ENCODE results near the gene DLL3.

Gene DLL3

GRCh38 chr19:39497996-39498797, 550 bp upstream of the DLL3 start (continued):
- TF ChIP-seq ZNF214 (tag by site-specific recombination; IDR thresholded peaks at IDR 0.05; ENCODE audit: borderline replicate concordance) (no peak), ZNF239 (tag by site-specific recombination; IDR thresholded peaks at IDR 0.05) (0 out of 2 replicates have a peak, but pooled peaks have one; percentile 17), SCRT1 (tag by site-specific recombination; IDR thresholded peaks at IDR 0.05; ENCODE audit: borderline replicate concordance) (no peak), ZBTB21 (tag by site-specific recombination; IDR thresholded peaks at IDR 0.05) (peak; percentile 80), KLF7 (tag by site-specific recombination; IDR thresholded peaks at IDR 0.05; ENCODE audit: borderline replicate concordance) (peak; percentile 76; the same call in 1 of the 2 replicates), ZNF23 (tag by site-specific recombination; IDR thresholded peaks at IDR 0.05; ENCODE audit: borderline replicate concordance) (no peak), ZEB2 (tag by site-specific recombination; IDR thresholded peaks at IDR 0.05) (peak; percentile 65), ZNF488 (tag by site-specific recombination; IDR thresholded peaks at IDR 0.05) (no peak), ZNF571 (tag by site-specific recombination; IDR thresholded peaks at IDR 0.05) (no peak), ZNF629 (tag by site-specific recombination; IDR thresholded peaks at IDR 0.05) (peak; percentile 73), ZNF654 (tag by site-specific recombination; IDR thresholded peaks at IDR 0.05; ENCODE audit: low read depth) (peak; percentile 65), ZNF624 (tag by site-specific recombination; IDR thresholded peaks at IDR 0.05) (no peak), ZNF248 (tag by site-specific recombination; IDR thresholded peaks at IDR 0.05) (no peak), ZNF585B (tag by site-specific recombination; IDR thresholded peaks at IDR 0.05) (no peak), ZBTB7A (tag by site-specific recombination; IDR thresholded peaks at IDR 0.05; ENCODE audit: low read depth) (peak; percentile 48; the same call in 1 of the 2 replicates), ZNF211 (tag by site-specific recombination; IDR thresholded peaks at IDR 0.05; ENCODE audit: low read depth) (no peak), ZNF18 (tag by site-specific recombination; IDR thresholded peaks at IDR 0.05) (peak; percentile 90), ZNF704 (tag by site-specific recombination; IDR thresholded peaks at IDR 0.05) (no peak)
- TF ChIP-seq, protein P1, sequence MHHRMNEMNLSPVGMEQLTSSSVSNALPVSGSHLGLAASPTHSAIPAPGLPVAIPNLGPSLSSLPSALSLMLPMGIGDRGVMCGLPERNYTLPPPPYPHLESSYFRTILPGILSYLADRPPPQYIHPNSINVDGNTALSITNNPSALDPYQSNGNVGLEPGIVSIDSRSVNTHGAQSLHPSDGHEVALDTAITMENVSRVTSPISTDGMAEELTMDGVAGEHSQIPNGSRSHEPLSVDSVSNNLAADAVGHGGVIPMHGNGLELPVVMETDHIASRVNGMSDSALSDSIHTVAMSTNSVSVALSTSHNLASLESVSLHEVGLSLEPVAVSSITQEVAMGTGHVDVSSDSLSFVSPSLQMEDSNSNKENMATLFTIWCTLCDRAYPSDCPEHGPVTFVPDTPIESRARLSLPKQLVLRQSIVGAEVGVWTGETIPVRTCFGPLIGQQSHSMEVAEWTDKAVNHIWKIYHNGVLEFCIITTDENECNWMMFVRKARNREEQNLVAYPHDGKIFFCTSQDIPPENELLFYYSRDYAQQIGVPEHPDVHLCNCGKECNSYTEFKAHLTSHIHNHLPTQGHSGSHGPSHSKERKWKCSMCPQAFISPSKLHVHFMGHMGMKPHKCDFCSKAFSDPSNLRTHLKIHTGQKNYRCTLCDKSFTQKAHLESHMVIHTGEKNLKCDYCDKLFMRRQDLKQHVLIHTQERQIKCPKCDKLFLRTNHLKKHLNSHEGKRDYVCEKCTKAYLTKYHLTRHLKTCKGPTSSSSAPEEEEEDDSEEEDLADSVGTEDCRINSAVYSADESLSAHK (tag by site-specific recombination; IDR thresholded peaks at IDR 0.05) = no peak; the same call in 1 of the 2 replicates
- TF ChIP-seq, protein P2, sequence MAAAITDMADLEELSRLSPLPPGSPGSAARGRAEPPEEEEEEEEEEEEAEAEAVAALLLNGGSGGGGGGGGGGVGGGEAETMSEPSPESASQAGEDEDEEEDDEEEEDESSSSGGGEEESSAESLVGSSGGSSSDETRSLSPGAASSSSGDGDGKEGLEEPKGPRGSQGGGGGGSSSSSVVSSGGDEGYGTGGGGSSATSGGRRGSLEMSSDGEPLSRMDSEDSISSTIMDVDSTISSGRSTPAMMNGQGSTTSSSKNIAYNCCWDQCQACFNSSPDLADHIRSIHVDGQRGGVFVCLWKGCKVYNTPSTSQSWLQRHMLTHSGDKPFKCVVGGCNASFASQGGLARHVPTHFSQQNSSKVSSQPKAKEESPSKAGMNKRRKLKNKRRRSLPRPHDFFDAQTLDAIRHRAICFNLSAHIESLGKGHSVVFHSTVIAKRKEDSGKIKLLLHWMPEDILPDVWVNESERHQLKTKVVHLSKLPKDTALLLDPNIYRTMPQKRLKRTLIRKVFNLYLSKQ (tag by site-specific recombination; IDR thresholded peaks at IDR 0.05; ENCODE audit: borderline replicate concordance) = no peak
- TF ChIP-seq, protein P3, sequence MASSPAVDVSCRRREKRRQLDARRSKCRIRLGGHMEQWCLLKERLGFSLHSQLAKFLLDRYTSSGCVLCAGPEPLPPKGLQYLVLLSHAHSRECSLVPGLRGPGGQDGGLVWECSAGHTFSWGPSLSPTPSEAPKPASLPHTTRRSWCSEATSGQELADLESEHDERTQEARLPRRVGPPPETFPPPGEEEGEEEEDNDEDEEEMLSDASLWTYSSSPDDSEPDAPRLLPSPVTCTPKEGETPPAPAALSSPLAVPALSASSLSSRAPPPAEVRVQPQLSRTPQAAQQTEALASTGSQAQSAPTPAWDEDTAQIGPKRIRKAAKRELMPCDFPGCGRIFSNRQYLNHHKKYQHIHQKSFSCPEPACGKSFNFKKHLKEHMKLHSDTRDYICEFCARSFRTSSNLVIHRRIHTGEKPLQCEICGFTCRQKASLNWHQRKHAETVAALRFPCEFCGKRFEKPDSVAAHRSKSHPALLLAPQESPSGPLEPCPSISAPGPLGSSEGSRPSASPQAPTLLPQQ (tag by site-specific recombination; IDR thresholded peaks at IDR 0.05) = peak; percentile 81
- TF ChIP-seq, protein P4, sequence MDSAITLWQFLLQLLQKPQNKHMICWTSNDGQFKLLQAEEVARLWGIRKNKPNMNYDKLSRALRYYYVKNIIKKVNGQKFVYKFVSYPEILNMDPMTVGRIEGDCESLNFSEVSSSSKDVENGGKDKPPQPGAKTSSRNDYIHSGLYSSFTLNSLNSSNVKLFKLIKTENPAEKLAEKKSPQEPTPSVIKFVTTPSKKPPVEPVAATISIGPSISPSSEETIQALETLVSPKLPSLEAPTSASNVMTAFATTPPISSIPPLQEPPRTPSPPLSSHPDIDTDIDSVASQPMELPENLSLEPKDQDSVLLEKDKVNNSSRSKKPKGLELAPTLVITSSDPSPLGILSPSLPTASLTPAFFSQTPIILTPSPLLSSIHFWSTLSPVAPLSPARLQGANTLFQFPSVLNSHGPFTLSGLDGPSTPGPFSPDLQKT (IDR thresholded peaks at IDR 0.05; ENCODE audit: borderline replicate concordance, low read depth, low read length) = no peak
- TF ChIP-seq, protein P5, sequence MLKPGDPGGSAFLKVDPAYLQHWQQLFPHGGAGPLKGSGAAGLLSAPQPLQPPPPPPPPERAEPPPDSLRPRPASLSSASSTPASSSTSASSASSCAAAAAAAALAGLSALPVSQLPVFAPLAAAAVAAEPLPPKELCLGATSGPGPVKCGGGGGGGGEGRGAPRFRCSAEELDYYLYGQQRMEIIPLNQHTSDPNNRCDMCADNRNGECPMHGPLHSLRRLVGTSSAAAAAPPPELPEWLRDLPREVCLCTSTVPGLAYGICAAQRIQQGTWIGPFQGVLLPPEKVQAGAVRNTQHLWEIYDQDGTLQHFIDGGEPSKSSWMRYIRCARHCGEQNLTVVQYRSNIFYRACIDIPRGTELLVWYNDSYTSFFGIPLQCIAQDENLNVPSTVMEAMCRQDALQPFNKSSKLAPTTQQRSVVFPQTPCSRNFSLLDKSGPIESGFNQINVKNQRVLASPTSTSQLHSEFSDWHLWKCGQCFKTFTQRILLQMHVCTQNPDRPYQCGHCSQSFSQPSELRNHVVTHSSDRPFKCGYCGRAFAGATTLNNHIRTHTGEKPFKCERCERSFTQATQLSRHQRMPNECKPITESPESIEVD (tag by site-specific recombination; IDR thresholded peaks at IDR 0.05) = no peak
- TF ChIP-seq, protein P6, sequence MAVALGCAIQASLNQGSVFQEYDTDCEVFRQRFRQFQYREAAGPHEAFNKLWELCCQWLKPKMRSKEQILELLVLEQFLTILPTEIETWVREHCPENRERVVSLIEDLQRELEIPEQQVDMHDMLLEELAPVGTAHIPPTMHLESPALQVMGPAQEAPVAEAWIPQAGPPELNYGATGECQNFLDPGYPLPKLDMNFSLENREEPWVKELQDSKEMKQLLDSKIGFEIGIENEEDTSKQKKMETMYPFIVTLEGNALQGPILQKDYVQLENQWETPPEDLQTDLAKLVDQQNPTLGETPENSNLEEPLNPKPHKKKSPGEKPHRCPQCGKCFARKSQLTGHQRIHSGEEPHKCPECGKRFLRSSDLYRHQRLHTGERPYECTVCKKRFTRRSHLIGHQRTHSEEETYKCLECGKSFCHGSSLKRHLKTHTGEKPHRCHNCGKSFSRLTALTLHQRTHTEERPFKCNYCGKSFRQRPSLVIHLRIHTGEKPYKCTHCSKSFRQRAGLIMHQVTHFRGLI (tag by site-specific recombination; IDR thresholded peaks at IDR 0.05) = no peak
